IPS-15b (cell line): ENCODE results near the gene LMOD2.

Experiments
- H3K27me3 ChIP-seq: one replicate; pipeline ENCODE4 v1.6.1; 2013; ENCODE audit warnings: low read length; ENCODE audit not compliant: control insufficient read depth, insufficient read depth
- H3K36me3 ChIP-seq: one replicate; pipeline ENCODE4 v1.6.1; 2013; ENCODE audit warnings: low read length; ENCODE audit not compliant: control insufficient read depth, insufficient read depth
- H3K4me1 ChIP-seq: one replicate; pipeline ENCODE4 v1.6.1; 2013; ENCODE audit warnings: mild to moderate bottlenecking, low read length; ENCODE audit not compliant: control insufficient read depth, insufficient read depth
- H3K4me3 ChIP-seq: one replicate; pipeline ENCODE4 v1.5.1; 2013; ENCODE audit warnings: low read depth, low read length
- H3K9ac ChIP-seq: one replicate; pipeline ENCODE4 v1.6.1; 2013; ENCODE audit warnings: low read depth, mild to moderate bottlenecking, low read length
- H3K9me3 ChIP-seq: one replicate; pipeline ENCODE4 v1.6.1; 2013; ENCODE audit warnings: mild to moderate bottlenecking, low read length; ENCODE audit not compliant: control insufficient read depth, insufficient read depth

The LMOD2 gene

DNA sequence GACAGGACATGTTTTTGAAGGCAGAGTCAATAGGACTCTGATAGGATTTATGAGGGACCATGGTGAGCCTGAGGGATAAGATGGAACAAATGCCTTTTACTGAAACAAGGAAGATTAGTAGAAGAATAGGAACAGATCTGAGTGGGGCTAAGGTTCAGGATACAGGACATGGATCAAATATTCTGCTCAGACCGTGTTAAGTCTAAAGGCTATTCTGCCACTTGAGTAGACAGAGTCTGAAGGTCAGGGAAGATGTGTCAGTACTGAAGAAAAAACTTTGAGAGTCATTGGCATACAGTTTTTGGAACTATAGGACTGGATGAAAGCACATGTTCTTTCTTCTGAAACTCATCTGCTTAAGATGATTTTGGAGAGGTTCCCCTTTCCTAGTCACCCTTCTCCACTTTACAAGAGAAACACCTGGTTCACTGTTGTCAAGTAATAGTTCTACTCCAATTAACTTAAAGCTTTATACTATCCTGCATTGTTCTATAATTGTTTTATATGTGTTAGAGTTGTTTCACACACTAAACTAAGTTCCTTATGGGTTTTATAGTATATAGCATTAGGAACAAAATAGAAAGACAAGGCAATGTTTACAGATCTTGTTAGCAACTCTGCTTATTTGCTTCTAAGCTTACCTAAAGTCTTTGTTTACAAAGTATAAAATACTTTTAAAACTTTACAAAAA is 49.7 kb downstream of the LMOD2 start:
- no peaks in the 10 kb centered on the region for H3K4me1 ChIP-seq
- H3K27me3 ChIP-seq = no peaks in the 10 kb centered on the region
- H3K36me3 ChIP-seq = peaks cover 15% of the 10 kb centered on the region
- no peak overlapping the region for H3K4me3 ChIP-seq
- H3K9ac ChIP-seq = no peak overlapping the region
- no peaks in the 10 kb centered on the region for H3K9me3 ChIP-seq

GRCh38 chr7:123709525-123709924 is 53.9 kb downstream of the LMOD2 start:
- Histone ChIP-seq H3K4me1 (peaks cover 9% of the 10 kb centered on the region), H3K9me3 (no peaks in the 10 kb centered on the region), H3K4me3 (no peak overlapping the region), H3K9ac (no peak overlapping the region), H3K27me3 (no peaks in the 10 kb centered on the region), H3K36me3 (peaks cover 15% of the 10 kb centered on the region)

DNA sequence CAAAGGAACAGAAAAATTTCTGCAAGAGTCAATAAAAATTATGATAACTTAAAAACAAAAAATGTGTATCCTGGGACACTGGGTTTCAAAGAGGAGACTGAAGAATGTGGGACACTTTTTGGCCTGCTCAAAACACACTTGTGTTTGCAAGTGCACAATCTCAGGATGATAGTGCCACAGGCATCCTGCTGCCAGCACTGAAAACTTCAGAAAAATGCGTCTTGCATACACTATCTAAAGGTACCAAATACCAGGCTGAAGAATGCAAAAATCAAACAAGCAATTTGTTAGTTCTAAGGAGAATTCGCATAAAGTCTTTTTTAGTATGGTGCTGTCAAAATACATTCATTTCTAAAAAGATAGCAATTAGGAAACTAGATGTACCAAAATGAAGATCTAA is 55.0 kb downstream of the LMOD2 start:
- Histone ChIP-seq H3K27me3 (no peaks in the 10 kb centered on the region), H3K36me3 (peaks cover 8% of the 10 kb centered on the region), H3K9me3 (no peaks in the 10 kb centered on the region), H3K9ac (no peak overlapping the region), H3K4me1 (peaks cover 9% of the 10 kb centered on the region), H3K4me3 (no peak overlapping the region)

DNA sequence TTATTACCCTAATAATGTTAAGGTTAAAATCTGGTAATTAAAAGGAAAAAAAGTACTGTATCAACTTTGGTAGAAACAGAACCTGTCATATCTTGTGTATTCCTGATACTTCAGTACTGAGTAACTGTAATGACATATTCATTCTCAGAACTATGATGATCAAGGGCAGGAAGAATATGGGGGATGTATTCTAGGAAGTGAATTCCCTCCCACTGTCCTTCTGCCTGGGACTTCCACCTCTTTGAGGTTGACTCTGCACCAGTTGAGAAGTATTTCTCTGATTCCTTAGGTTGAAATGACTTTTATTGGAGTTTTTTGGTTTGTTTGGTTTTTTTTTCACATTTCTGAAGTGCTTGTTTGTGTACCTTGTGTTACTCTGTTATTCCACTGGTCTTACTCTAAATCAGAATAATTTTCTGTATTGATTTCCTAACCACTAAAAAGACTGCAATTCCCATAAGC is 56.2 kb downstream of the LMOD2 start:
- Histone ChIP-seq H3K27me3 (no peaks in the 10 kb centered on the region), H3K4me3 (no peak overlapping the region), H3K36me3 (peaks cover 8% of the 10 kb centered on the region), H3K9ac (no peak overlapping the region), H3K4me1 (peaks cover 9% of the 10 kb centered on the region), H3K9me3 (no peaks in the 10 kb centered on the region)

DNA sequence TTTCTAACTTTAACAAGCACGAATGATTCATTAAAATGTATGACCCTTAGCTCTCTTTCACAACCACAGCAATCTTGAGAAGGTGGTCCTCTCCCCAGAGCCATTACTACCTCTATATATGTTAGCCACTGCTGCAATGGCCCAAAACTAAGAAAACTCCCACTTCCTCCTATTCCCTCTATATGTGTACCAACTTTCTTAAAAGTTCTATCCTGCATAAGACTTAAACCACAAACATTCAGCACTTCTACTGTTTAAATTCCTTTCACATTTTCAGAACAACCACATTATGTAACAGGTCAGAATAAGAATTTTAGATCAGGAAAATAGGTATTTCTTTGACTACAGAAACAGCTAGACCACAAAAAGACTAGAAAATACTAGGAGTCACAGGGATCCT is 57.0 kb downstream of the LMOD2 start:
- Histone ChIP-seq H3K4me3 (no peak overlapping the region), H3K4me1 (peaks cover 9% of the 10 kb centered on the region), H3K9me3 (no peaks in the 10 kb centered on the region), H3K27me3 (no peaks in the 10 kb centered on the region), H3K36me3 (peaks cover 5% of the 10 kb centered on the region), H3K9ac (no peak overlapping the region)
